Liver (tissue), 9 donors: ENCODE results near the gene HECTD1. TPM values are rescaled to one million over a fixed set of nuclear protein-coding genes. Genes with fewer than 3 reads are reported as not detected.

Experiments used
- DNase-seq: peaks from one replicate; pipeline ENCODE4 v3.0.0-alpha.2; 2017; ENCODE audit warnings: low spot score
- H3K27ac ChIP-seq, 2 donors: one replicate each; pipeline ENCODE4 v1.7.0; 2013; ENCODE audit warnings: inconsistent platforms in 2 of 2, low read length in 2 of 2, control low read depth in 1 of 2, low read depth in 1 of 2, mild to moderate bottlenecking in 1 of 2
- H3K27me3 ChIP-seq, 4 donors: one replicate each; pipeline versions ENCODE4 v1.6.1 to v1.7.0; 2013; ENCODE audit warnings: low read length in 3 of 4, inconsistent platforms in 1 of 4, mild to moderate bottlenecking in 1 of 4, moderate library complexity in 1 of 4; ENCODE audit not compliant: control insufficient read depth in 4 of 4, insufficient read depth in 4 of 4
- H3K36me3 ChIP-seq, 4 donors: one replicate each; pipeline versions ENCODE4 v1.6.1 to v1.7.0; 2013; ENCODE audit warnings: low read length in 3 of 4, mild to moderate bottlenecking in 3 of 4, low read depth in 1 of 4, moderate library complexity in 1 of 4; ENCODE audit not compliant: control insufficient read depth in 4 of 4, insufficient read depth in 3 of 4
- H3K4me1 ChIP-seq, 4 donors: one replicate each; pipeline versions ENCODE4 v1.6.1 to v1.7.0; 2013; ENCODE audit warnings: low read length in 3 of 4, mild to moderate bottlenecking in 3 of 4, moderate library complexity in 1 of 4; ENCODE audit not compliant: control insufficient read depth in 4 of 4, insufficient read depth in 4 of 4
- H3K4me3 ChIP-seq, 3 donors: one replicate each; pipeline versions ENCODE4 v1.6.1 to v1.7.0; 2013; ENCODE audit warnings: low read length in 3 of 3, control low read depth in 1 of 3, low read depth in 1 of 3, mild to moderate bottlenecking in 1 of 3
- H3K9ac ChIP-seq, 2 donors: one replicate each; pipeline ENCODE4 v1.7.0; 2013; ENCODE audit warnings: low read length in 2 of 2, mild to moderate bottlenecking in 2 of 2, moderate library complexity in 2 of 2, control low read depth in 1 of 2, low read depth in 1 of 2
- H3K9me3 ChIP-seq, 4 donors: one replicate each; pipeline versions ENCODE4 v1.6.1 to v1.7.0; 2013; ENCODE audit warnings: low read length in 3 of 4; ENCODE audit not compliant: control insufficient read depth in 4 of 4
- EGR1 ChIP-seq, 2 donors: IDR thresholded peaks; 2 replicates each; pipeline ENCODE4 v1.6.1; 2016 to 2018; ENCODE audit warnings: antibody characterized with exemption in 2 of 2, low read depth in 2 of 2
- FOXA1 ChIP-seq: IDR thresholded peaks from 2 replicates; pipeline ENCODE4 v1.6.1; 2016; ENCODE audit warnings: antibody characterized with exemption
- FOXA2 ChIP-seq: IDR thresholded peaks from 2 replicates; pipeline ENCODE4 v1.6.1; 2016; ENCODE audit warnings: antibody characterized with exemption
- GABPA ChIP-seq, 2 donors: IDR thresholded peaks in 1 of 2; conservative IDR thresholded peaks in 1 of 2; 2 replicates each; pipeline ENCODE4 v1.6.1; 2016; ENCODE audit warnings: antibody characterized with exemption in 2 of 2, mild to moderate bottlenecking in 1 of 2, moderate library complexity in 1 of 2
- HNF4A ChIP-seq, 2 donors: conservative IDR thresholded peaks; 2 replicates each; pipeline ENCODE4 v1.6.1; 2016; ENCODE audit warnings: antibody characterized with exemption in 2 of 2, mild to moderate bottlenecking in 2 of 2
- HNF4G ChIP-seq: IDR thresholded peaks from 2 replicates; pipeline ENCODE4 v1.6.1; 2016; ENCODE audit warnings: antibody characterized with exemption
- JUND ChIP-seq, 2 donors: IDR thresholded peaks; 2 replicates each; pipeline ENCODE4 v1.6.1; 2016; ENCODE audit warnings: antibody characterized with exemption in 2 of 2
- NR2F2 ChIP-seq: IDR thresholded peaks from 2 replicates; pipeline ENCODE4 v1.6.1; 2016; ENCODE audit warnings: antibody characterized with exemption
- RAD21 ChIP-seq, 2 donors: IDR thresholded peaks; 2 replicates each; pipeline ENCODE4 v1.6.1; 2016; ENCODE audit warnings: antibody characterized with exemption in 2 of 2, mild to moderate bottlenecking in 2 of 2
- RXRA ChIP-seq, 2 donors: IDR thresholded peaks; 2 replicates each; pipeline ENCODE4 v1.6.1; 2017 to 2018; ENCODE audit warnings: antibody characterized with exemption in 2 of 2, mild to moderate bottlenecking in 1 of 2
- TAF1 ChIP-seq: conservative IDR thresholded peaks from 2 replicates; pipeline ENCODE4 v1.6.1; 2016; ENCODE audit warnings: antibody characterized with exemption, mild to moderate bottlenecking
- YY1 ChIP-seq: IDR thresholded peaks from 2 replicates; pipeline ENCODE4 v1.6.1; 2016; ENCODE audit warnings: antibody characterized with exemption, mild to moderate bottlenecking
- ZBTB33 ChIP-seq: IDR thresholded peaks from 2 replicates; pipeline ENCODE4 v1.6.1; 2016; ENCODE audit warnings: antibody characterized with exemption
- WGBS: extraction: QIAGEN DNeasy Blood & Tissue Kit; methylation state at CpG from one replicate; pipeline ENCODE4 v1.1.7; 2013; 5-methylcytosine and 5-hydroxymethylcytosine counted together
- polyA plus RNA-seq, 2 donors: library from polyadenylated mRNA; stranded (reverse) in 1 of 2; unstranded in 1 of 2; fragments of 200-250 nt in 1 of 2; fragments of >200 nt in 1 of 2; fragmentation: Nextera tagmentation in 1 of 2; extraction: Ambion mirVana in 1 of 2; gene quantifications; one replicate each; pipeline versions ENCODE4 v1.2.1 to v1.2.3, GENCODE V29; 2013 to 2015
- total RNA-seq, 2 donors: library from RNA; depleted of rRNA; stranded (reverse); fragments of >200 nt; gene quantifications; one replicate each; pipeline ENCODE4 v1.2.3, GENCODE V29; 2014
- TF ChIP-seq, protein P1 (sequence below): IDR thresholded peaks from 2 replicates; pipeline ENCODE4 v1.6.1; 2016; ENCODE audit warnings: antibody characterized with exemption, mild to moderate bottlenecking
- TF ChIP-seq, protein P2 (sequence below): fragments of 150-350 bp; IDR thresholded peaks from 2 replicates; pipeline ENCODE4 v1.5.1; 2017; ENCODE audit warnings: improper control_type of control experiment, low read depth, low read length; ENCODE audit not compliant: missing input control
- TF ChIP-seq, protein P3 (sequence below): IDR thresholded peaks from 2 replicates; pipeline ENCODE4 v1.6.1; 2016; ENCODE audit warnings: antibody characterized with exemption
- donor health status: healthy.
- donor health status: healthy.
- donor health status: healthy.
- donor health status: healthy.
- donor health status: healthy.

HECTD1 gene
- total and polyA plus RNA-seq, 4 donors: 46.8 to 256 (median 118) TPM

- Histone ChIP-seq H3K9me3 (no peaks in the 10 kb centered on the region), H3K4me3 (no peak overlapping the region), H3K27me3 (no peaks in the 10 kb centered on the region), H3K27ac (no peak overlapping the region), H3K4me1 (peaks cover 6 to 13% (median 8%) of the 10 kb centered on the region in 4 donors), H3K36me3 (no peaks in the 10 kb centered on the region), H3K9ac (no peak overlapping the region)
- no peak for DNase-seq
- TF ChIP-seq, protein P1, sequence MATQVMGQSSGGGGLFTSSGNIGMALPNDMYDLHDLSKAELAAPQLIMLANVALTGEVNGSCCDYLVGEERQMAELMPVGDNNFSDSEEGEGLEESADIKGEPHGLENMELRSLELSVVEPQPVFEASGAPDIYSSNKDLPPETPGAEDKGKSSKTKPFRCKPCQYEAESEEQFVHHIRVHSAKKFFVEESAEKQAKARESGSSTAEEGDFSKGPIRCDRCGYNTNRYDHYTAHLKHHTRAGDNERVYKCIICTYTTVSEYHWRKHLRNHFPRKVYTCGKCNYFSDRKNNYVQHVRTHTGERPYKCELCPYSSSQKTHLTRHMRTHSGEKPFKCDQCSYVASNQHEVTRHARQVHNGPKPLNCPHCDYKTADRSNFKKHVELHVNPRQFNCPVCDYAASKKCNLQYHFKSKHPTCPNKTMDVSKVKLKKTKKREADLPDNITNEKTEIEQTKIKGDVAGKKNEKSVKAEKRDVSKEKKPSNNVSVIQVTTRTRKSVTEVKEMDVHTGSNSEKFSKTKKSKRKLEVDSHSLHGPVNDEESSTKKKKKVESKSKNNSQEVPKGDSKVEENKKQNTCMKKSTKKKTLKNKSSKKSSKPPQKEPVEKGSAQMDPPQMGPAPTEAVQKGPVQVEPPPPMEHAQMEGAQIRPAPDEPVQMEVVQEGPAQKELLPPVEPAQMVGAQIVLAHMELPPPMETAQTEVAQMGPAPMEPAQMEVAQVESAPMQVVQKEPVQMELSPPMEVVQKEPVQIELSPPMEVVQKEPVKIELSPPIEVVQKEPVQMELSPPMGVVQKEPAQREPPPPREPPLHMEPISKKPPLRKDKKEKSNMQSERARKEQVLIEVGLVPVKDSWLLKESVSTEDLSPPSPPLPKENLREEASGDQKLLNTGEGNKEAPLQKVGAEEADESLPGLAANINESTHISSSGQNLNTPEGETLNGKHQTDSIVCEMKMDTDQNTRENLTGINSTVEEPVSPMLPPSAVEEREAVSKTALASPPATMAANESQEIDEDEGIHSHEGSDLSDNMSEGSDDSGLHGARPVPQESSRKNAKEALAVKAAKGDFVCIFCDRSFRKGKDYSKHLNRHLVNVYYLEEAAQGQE: no peak
- no peak for TF ChIP-seq FOXA2
- 96% methylated on average over 12 of the region's 12 CpGs for WGBS
Observed at GRCh38 chr14:31057701-31058364, 149.8 kb downstream of the HECTD1 start.

DNA sequence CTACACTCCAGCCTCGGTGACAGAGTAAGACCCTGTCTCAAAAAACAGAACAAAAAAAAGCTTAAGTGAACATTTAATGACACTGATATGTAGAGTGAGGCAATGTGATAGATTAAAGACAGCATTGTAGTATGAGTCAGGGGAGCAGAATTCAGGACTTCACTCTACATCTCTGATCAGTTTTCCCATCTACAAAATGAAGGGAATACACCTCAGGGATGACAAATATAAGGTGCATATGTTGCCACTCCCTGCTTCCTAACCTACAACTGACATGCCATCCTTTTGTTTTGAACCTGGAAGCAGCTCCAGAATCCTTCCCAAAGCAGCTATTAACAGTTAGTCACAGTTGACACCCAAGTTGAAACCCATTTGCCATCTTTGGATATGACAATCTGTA lies 150.6 kb downstream of the HECTD1 start:
- no peaks in the 10 kb centered on the region for H3K36me3 ChIP-seq
- no peaks in the 10 kb centered on the region for H3K9me3 ChIP-seq
- H3K4me3 ChIP-seq: no peak overlapping the region
- H3K4me1 ChIP-seq: peaks cover 6 to 13% (median 8%) of the 10 kb centered on the region in 4 donors
- no peaks in the 10 kb centered on the region for H3K27me3 ChIP-seq
- no peak for DNase-seq
- no peak overlapping the region for H3K27ac ChIP-seq
- TF ChIP-seq FOXA1: no peak
- no peak for TF ChIP-seq HNF4G
- no peak for TF ChIP-seq TAF1
- no peak for TF ChIP-seq EGR1 (IDR thresholded peaks at IDR 0.05; ENCODE audit: low read depth in 2 of 2)
- no peak for TF ChIP-seq ZBTB33
- TF ChIP-seq YY1: no peak
- TF ChIP-seq, protein P1: no peak
- no peak for TF ChIP-seq GABPA (IDR thresholded peaks at IDR 0.05 in 1 of 2, conservative IDR thresholded peaks at IDR 0.05 in 1 of 2)
- TF ChIP-seq, protein P2, sequence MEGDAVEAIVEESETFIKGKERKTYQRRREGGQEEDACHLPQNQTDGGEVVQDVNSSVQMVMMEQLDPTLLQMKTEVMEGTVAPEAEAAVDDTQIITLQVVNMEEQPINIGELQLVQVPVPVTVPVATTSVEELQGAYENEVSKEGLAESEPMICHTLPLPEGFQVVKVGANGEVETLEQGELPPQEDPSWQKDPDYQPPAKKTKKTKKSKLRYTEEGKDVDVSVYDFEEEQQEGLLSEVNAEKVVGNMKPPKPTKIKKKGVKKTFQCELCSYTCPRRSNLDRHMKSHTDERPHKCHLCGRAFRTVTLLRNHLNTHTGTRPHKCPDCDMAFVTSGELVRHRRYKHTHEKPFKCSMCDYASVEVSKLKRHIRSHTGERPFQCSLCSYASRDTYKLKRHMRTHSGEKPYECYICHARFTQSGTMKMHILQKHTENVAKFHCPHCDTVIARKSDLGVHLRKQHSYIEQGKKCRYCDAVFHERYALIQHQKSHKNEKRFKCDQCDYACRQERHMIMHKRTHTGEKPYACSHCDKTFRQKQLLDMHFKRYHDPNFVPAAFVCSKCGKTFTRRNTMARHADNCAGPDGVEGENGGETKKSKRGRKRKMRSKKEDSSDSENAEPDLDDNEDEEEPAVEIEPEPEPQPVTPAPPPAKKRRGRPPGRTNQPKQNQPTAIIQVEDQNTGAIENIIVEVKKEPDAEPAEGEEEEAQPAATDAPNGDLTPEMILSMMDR: no peak
- TF ChIP-seq, protein P3, sequence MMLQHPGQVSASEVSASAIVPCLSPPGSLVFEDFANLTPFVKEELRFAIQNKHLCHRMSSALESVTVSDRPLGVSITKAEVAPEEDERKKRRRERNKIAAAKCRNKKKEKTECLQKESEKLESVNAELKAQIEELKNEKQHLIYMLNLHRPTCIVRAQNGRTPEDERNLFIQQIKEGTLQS: no peak
- TF ChIP-seq HNF4A (conservative IDR thresholded peaks at IDR 0.05): no peak
- no peak for TF ChIP-seq FOXA2
- TF ChIP-seq RAD21 (IDR thresholded peaks at IDR 0.05): no peak
- no peak for TF ChIP-seq RXRA (IDR thresholded peaks at IDR 0.05)
- TF ChIP-seq JUND (IDR thresholded peaks at IDR 0.05): no peak
- TF ChIP-seq NR2F2: no peak
- WGBS: 92% methylated on average over 1 of the region's 1 CpG
- H3K9ac ChIP-seq: no peak overlapping the region
